GM12878 (cell line): ENCODE data around the gene TRIM4. TPM values are rescaled to one million over a fixed set of nuclear protein-coding genes. Genes with fewer than 3 reads are reported as not detected.

Experiments
- ATAC-seq: fragments of 200-7000 bp; cut with Tn5 transposase; 3 replicates; pipeline ENCODE4 v1.9.1; 2020; ENCODE audit warnings: mild to moderate bottlenecking, moderate library complexity
- BruUV-seq: library from RNA; stranded (reverse); fragments of 400-500 nt; replicated peaks from 2 replicates; lab custom pipeline; 2021; lab: Mats Ljungman, UMichigan
- CTCF ChIA-PET: fragments of 300-600 bp; sonication (Branson Sonifier 250); formaldehyde crosslinking; extraction: SDS; loops from one replicate; lab custom pipeline; 2021; ENCODE audit warnings: inconsistent platforms; lab: Yijun Ruan, JAX
- POLR2A ChIA-PET: fragments of 350-600 bp; formaldehyde crosslinking; extraction: SDS; loops from one replicate; lab custom pipeline; 2021; ENCODE audit warnings: inconsistent platforms; lab: Charles Lee
- RAD21 ChIA-PET: fragments of 300-600 bp; sonication (Branson Sonifier 250); formaldehyde crosslinking; loops from one replicate; lab custom pipeline; 2023; ENCODE audit warnings: antibody characterized with exemption; ENCODE audit not compliant: unreplicated experiment; lab: Charles Lee
- SMC1A ChIA-PET: fragments of 300-600 bp; sonication (Branson Sonifier 250); formaldehyde crosslinking; loops from one replicate; lab custom pipeline; 2023; ENCODE audit not compliant: unreplicated experiment, uncharacterized antibody; lab: Charles Lee
- DNase-seq: peaks from one replicate; pipeline ENCODE4 v3.0.0-alpha.2; 2011; ENCODE audit warnings: low read depth, low spot score
- FAIRE-seq: peaks from 3 replicates; lab custom pipeline; 2011; peaks lifted over from hg19 to GRCh38; lab: Jason Lieb, UNC
- H2AFZ ChIP-seq: 2 replicates; pipeline ENCODE4 v1.6.0; 2011; ENCODE audit warnings: low read depth, low read length, control low read depth; ENCODE audit not compliant: control insufficient read depth
- H3K27ac ChIP-seq: 2 replicates; pipeline ENCODE4 v1.5.1; 2011; ENCODE audit warnings: control low read depth; ENCODE audit not compliant: control insufficient read depth, insufficient read depth
- H3K27me3 ChIP-seq, 2 experiments: replicated peaks in 1 of 2; 2 replicates each; pipeline versions ENCODE4 v1.6.0 to v1.6.1; 2011; ENCODE audit warnings: low read length in 1 of 2; ENCODE audit not compliant: control insufficient read depth in 2 of 2, insufficient read depth in 2 of 2
- H3K36me3 ChIP-seq, 2 experiments: 2 replicates each; pipeline ENCODE4 v1.5.1; 2011; ENCODE audit warnings: low read length in 1 of 2; ENCODE audit not compliant: control insufficient read depth in 2 of 2, insufficient read depth in 2 of 2
- H3K4me1 ChIP-seq: 2 replicates; pipeline ENCODE4 v1.6.1; 2011; ENCODE audit warnings: mild to moderate bottlenecking, low read length, moderate library complexity, mixed read lengths; ENCODE audit not compliant: control insufficient read depth, insufficient read depth
- H3K4me2 ChIP-seq: 2 replicates; pipeline ENCODE4 v1.6.0; 2011; ENCODE audit warnings: control low read depth; ENCODE audit not compliant: control insufficient read depth, insufficient read depth
- H3K4me3 ChIP-seq: fragments of 200-600 bp; sonication (generic); 2 replicates; pipeline ENCODE4 v1.5.1; 2016
- H3K79me2 ChIP-seq: 2 replicates; pipeline ENCODE4 v1.6.0; 2011; ENCODE audit warnings: low read length; ENCODE audit not compliant: control insufficient read depth, insufficient read depth
- H3K9ac ChIP-seq: 2 replicates; pipeline ENCODE4 v1.8.0; 2011; ENCODE audit warnings: low read length, control low read depth, mixed read lengths; ENCODE audit not compliant: control insufficient read depth, insufficient read depth
- H3K9me3 ChIP-seq: replicated peaks from 3 replicates; pipeline ENCODE4 v1.5.1; 2011; ENCODE audit warnings: mild to moderate bottlenecking, low read length; ENCODE audit not compliant: control insufficient read depth, insufficient read depth
- H4K20me1 ChIP-seq: 2 replicates; pipeline ENCODE4 v1.6.0; 2011; ENCODE audit not compliant: control insufficient read depth, insufficient read depth
- RAD21 ChIP-seq: IDR thresholded peaks from 2 replicates; pipeline ENCODE4 v1.6.1; 2011; ENCODE audit warnings: mild to moderate bottlenecking, low read depth, low read length, moderate library complexity; ENCODE audit not compliant: insufficient read depth
- SMC3 ChIP-seq: IDR thresholded peaks from 2 replicates; pipeline ENCODE4 v1.6.1; 2011; ENCODE audit warnings: low read length, improper control_type of control experiment, borderline replicate concordance
- WGBS: methylation state at CpG from one replicate; pipeline ENCODE4 v1.1.6; 2016; ENCODE audit warnings: low lambda C conversion rate; ENCODE audit not compliant: insufficient replicate concordance, insufficient coverage; ENCODE audit errors: missing lambda C conversion rate; 5-methylcytosine and 5-hydroxymethylcytosine counted together
- in situ Hi-C: fragments of 300-500 bp; cut with MboI; formaldehyde crosslinking; loops from 9 replicates; pipeline ENCODE4 v1.14.3; 2018; ENCODE audit warnings: mixed read lengths
- intact Hi-C: fragments of 100-400 bp; cut with micrococcal nuclease; formaldehyde crosslinking; loops from one replicate; pipeline ENCODE4 v1.14.2; 2022; ENCODE audit not compliant: unreplicated experiment
- polyA plus RNA-seq, 11 experiments: library from polyadenylated mRNA; depleted of rRNA in 4 of 11; unstranded in 6 of 11; stranded (reverse) in 5 of 11; fragments of >200 nt; fragmentation: Nextera tagmentation in 4 of 11; fragmentation: Illumina TruSeq in 1 of 11; extraction: Ambion mirVana in 4 of 11; extraction: Trizol in 1 of 11; gene quantifications; 1 replicate in 1 of 11; 2 replicates in 10 of 11; pipeline versions ENCODE4 v1.2.1 to v1.2.3, GENCODE V29; 2011 to 2016; ENCODE audit warnings: inconsistent platforms in 2 of 11, missing spikeins in 2 of 11, low read depth in 1 of 11
- total RNA-seq, 4 experiments: library from RNA; depleted of rRNA in 3 of 4; stranded (reverse); fragments of >200 nt in 3 of 4; fragmentation: Illumina TruSeq in 1 of 4; extraction: Trizol in 1 of 4; gene quantifications; 2 replicates each; pipeline versions ENCODE4 v1.2.1 to v1.2.3, GENCODE V29; 2013 to 2021
- TF ChIP-seq, protein P1 (sequence below): IDR thresholded peaks from 2 replicates; pipeline ENCODE4 v1.6.1; 2011; ENCODE audit warnings: borderline replicate concordance, low read depth, mild to moderate bottlenecking, moderate library complexity, low read length; ENCODE audit not compliant: insufficient read depth, poor library complexity, severe bottlenecking
- TF ChIP-seq, protein P2 (sequence below): IDR thresholded peaks from 2 replicates; pipeline ENCODE4 v1.6.1; 2011; ENCODE audit warnings: borderline replicate concordance, low read depth, mild to moderate bottlenecking, moderate library complexity, mixed read lengths, low read length; ENCODE audit not compliant: insufficient read depth; ENCODE audit errors: extremely low read length
- TF ChIP-seq, protein P3 (sequence below), 3 experiments: IDR thresholded peaks in 2 of 3; conservative IDR thresholded peaks in 1 of 3; 2 replicates each; pipeline ENCODE4 v1.5.1; 2011; ENCODE audit warnings: low read depth in 3 of 3, low read length in 3 of 3, mild to moderate bottlenecking in 3 of 3, control low read depth in 2 of 3, moderate library complexity in 2 of 3, inconsistent platforms in 1 of 3, mixed read lengths in 1 of 3; ENCODE audit not compliant: control insufficient read depth in 2 of 3, insufficient read depth in 1 of 3; ENCODE audit errors: extremely low read depth in 1 of 3

Gene TRIM4
- total and polyA plus RNA-seq, 10 of the 15 experiments (the other 5 are each of a cell fraction or from before 2014, with no cell fraction given): 4.8 to 21.8 (median 17.9) TPM

DNA sequence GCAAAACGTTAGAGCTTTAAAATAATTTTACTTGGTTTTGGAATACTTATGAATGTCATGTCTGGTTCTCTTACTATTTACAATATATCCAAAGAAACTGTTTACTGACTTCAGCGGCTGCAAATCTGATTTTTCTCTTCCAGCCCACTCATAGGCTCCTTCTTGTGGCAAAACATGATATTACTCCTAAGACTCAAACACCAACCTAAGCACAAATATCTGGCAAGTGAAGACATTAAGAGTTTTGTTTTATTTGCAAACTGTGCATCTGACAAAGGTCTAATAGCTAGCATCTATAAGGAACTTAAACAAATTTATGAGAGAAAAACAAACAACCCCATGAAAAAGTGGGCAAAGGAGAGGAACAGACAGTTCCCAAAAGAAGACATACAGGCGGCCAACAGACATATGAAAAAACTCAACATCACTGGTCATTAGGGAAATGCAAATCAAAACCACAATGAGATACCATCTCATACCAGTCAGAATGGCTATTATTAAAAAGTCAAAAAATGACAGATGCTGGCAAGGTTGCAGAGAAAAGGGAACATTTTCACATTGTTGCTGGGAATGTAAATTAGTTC, 30.4 kb upstream of the TRIM4 start:
- SMC1A ChIA-PET: no interaction called here
- no peaks in the 10 kb centered on the region; the same call in 2 of the 3 replicates for H3K9me3 ChIP-seq
- intact Hi-C loops: no loop called here

More for the DNA sequence above, 30.4 kb upstream of the TRIM4 start:
- no TSS peak for BruUV-seq
- ATAC-seq (no peak), FAIRE-seq (no peak), DNase-seq (no peak)
- no peak overlapping the region for H3K4me2 ChIP-seq
- ChIA-PET CTCF (interaction anchor here (1.0 to 1.7 kb wide), 6 partner anchors 11 to 94 kb away, joined by 3 to 4 read pairs (median 3); partner anchors contain the start of gene TRIM4), POLR2A (no interaction called here), RAD21 (no interaction called here)
- no peak overlapping the region for H3K9ac ChIP-seq
- no peaks in the 10 kb centered on the region for H4K20me1 ChIP-seq
- H3K27me3 ChIP-seq: no peaks in the 10 kb centered on the region
- H3K4me3 ChIP-seq: no peak overlapping the region
- no peak overlapping the region for H2AFZ ChIP-seq
- 18% methylated on average over 3 of the region's 3 CpGs for WGBS
- TF ChIP-seq SMC3 (peak; percentile 35; the same call in 1 of the 2 replicates), RAD21 (peak; percentile 27; the same call in 1 of the 2 replicates)
- TF ChIP-seq, protein P1, sequence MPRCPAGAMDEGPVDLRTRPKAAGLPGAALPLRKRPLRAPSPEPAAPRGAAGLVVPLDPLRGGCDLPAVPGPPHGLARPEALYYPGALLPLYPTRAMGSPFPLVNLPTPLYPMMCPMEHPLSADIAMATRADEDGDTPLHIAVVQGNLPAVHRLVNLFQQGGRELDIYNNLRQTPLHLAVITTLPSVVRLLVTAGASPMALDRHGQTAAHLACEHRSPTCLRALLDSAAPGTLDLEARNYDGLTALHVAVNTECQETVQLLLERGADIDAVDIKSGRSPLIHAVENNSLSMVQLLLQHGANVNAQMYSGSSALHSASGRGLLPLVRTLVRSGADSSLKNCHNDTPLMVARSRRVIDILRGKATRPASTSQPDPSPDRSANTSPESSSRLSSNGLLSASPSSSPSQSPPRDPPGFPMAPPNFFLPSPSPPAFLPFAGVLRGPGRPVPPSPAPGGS: no peak
- TF ChIP-seq, protein P2, sequence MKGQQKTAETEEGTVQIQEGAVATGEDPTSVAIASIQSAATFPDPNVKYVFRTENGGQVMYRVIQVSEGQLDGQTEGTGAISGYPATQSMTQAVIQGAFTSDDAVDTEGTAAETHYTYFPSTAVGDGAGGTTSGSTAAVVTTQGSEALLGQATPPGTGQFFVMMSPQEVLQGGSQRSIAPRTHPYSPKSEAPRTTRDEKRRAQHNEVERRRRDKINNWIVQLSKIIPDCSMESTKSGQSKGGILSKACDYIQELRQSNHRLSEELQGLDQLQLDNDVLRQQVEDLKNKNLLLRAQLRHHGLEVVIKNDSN: no peak
- TF ChIP-seq, protein P3, sequence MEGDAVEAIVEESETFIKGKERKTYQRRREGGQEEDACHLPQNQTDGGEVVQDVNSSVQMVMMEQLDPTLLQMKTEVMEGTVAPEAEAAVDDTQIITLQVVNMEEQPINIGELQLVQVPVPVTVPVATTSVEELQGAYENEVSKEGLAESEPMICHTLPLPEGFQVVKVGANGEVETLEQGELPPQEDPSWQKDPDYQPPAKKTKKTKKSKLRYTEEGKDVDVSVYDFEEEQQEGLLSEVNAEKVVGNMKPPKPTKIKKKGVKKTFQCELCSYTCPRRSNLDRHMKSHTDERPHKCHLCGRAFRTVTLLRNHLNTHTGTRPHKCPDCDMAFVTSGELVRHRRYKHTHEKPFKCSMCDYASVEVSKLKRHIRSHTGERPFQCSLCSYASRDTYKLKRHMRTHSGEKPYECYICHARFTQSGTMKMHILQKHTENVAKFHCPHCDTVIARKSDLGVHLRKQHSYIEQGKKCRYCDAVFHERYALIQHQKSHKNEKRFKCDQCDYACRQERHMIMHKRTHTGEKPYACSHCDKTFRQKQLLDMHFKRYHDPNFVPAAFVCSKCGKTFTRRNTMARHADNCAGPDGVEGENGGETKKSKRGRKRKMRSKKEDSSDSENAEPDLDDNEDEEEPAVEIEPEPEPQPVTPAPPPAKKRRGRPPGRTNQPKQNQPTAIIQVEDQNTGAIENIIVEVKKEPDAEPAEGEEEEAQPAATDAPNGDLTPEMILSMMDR (IDR thresholded peaks at IDR 0.05 in 2 of 3, conservative IDR thresholded peaks at IDR 0.05 in 1 of 3; ENCODE audit: control insufficient read depth in 2 of 3, extremely low read depth in 1 of 3, insufficient read depth in 1 of 3, low read depth in 3 of 3, low read length in 3 of 3): peak; percentile 22 to 31 (median 27); a peak in 5 of 6 replicates
- no peaks in the 10 kb centered on the region for H3K79me2 ChIP-seq
- H3K27ac ChIP-seq: no peak overlapping the region
- in situ Hi-C loops: no loop called here
- no peaks in the 10 kb centered on the region for H3K4me1 ChIP-seq
- no peaks in the 10 kb centered on the region for H3K36me3 ChIP-seq
